ENCODE measurements around the gene AHCY.
"Not testable (repeated sequence)": the region's sequence is repeated elsewhere in the genome, so short reads cannot be mapped to it uniquely, and the experiment has no call there.

AHCY gene

GRCh38 chr20:34302723-34303533 is at the start of gene AHCY:
Gene AHCY, minus strand, starts transcription at chr20:34303355. Its CDS starts 85 bp downstream, at chr20:34303270.
- Mint-ChIP-seq H3K4me1 (peaks cover 25% of the 10 kb centered on the region), H3K9me3 (no peaks in the 10 kb centered on the region), H3K27me3 (peaks cover 8% of the 10 kb centered on the region), H3K36me3 (no peaks in the 10 kb centered on the region), H3K27ac (peak within 1 kb of the TSS; percentile 92), H3K4me3 (peak within 1 kb of the TSS; percentile 88)
- CTCF ChIA-PET: interaction anchor here (0.6 to 3.7 kb wide), 3 partner anchors 10 to 333 kb away, joined by 4 to 23 read pairs (median 11); no protein-coding TSS in a partner anchor
- DNase-seq: peak; percentile 97

GRCh38 chr20:34350095-34350494 is 46.9 kb upstream of the AHCY start:
- H3K9me3 Mint-ChIP-seq: no peaks in the 10 kb centered on the region
- CTCF ChIA-PET: no interaction called here
- H3K27me3 Mint-ChIP-seq: peaks cover 9% of the 10 kb centered on the region
- peaks cover 8% of the 10 kb centered on the region for H3K4me1 Mint-ChIP-seq
- H3K4me3 Mint-ChIP-seq: no peak overlapping the region
- DNase-seq: no peak
- H3K36me3 Mint-ChIP-seq: no peaks in the 10 kb centered on the region
- H3K27ac Mint-ChIP-seq: no peak overlapping the region

GRCh38 chr20:34347571-34347970 is 44.4 kb upstream of the AHCY start:
- CTCF ChIA-PET: no interaction called here
- Mint-ChIP-seq H3K4me1 (peaks cover 8% of the 10 kb centered on the region), H3K36me3 (no peaks in the 10 kb centered on the region), H3K27me3 (peaks cover 9% of the 10 kb centered on the region), H3K9me3 (no peaks in the 10 kb centered on the region), H3K4me3 (no peak overlapping the region), H3K27ac (no peak overlapping the region)
- DNase-seq: no peak

GRCh38 chr20:34346533-34346865 is 43.3 kb upstream of the AHCY start:
- DNase-seq, H3K4me1 Mint-ChIP-seq, CTCF ChIA-PET, H3K4me3 Mint-ChIP-seq, H3K36me3 Mint-ChIP-seq, H3K27ac Mint-ChIP-seq, H3K27me3 Mint-ChIP-seq, H3K9me3 Mint-ChIP-seq: not testable (repeated sequence)

- H3K4me3 Mint-ChIP-seq, DNase-seq, H3K36me3 Mint-ChIP-seq, H3K27ac Mint-ChIP-seq, H3K9me3 Mint-ChIP-seq, CTCF ChIA-PET, H3K4me1 Mint-ChIP-seq, H3K27me3 Mint-ChIP-seq: not testable (repeated sequence)
These were observed 42.8 kb upstream of the AHCY start for GRCh38 chr20:34345839-34346532.

GRCh38 chr20:34345402-34345736 is 42.2 kb upstream of the AHCY start:
- H3K36me3 Mint-ChIP-seq: no peaks in the 10 kb centered on the region
- H3K27ac Mint-ChIP-seq: no peak overlapping the region

GRCh38 chr20:34344238-34344637 is 41.1 kb upstream of the AHCY start:
- CTCF ChIA-PET: no interaction called here
- Mint-ChIP-seq H3K4me3 (no peak overlapping the region), H3K27me3 (peaks cover 7% of the 10 kb centered on the region), H3K27ac (no peak overlapping the region), H3K9me3 (no peaks in the 10 kb centered on the region), H3K36me3 (no peaks in the 10 kb centered on the region), H3K4me1 (no peaks in the 10 kb centered on the region)
- no peak for DNase-seq

More at GRCh38 chr20:34345402-34345736, 42.2 kb upstream of the AHCY start:
- Mint-ChIP-seq H3K4me3 (no peak overlapping the region), H3K4me1 (peaks cover 5% of the 10 kb centered on the region), H3K9me3 (no peaks in the 10 kb centered on the region), H3K27me3 (peaks cover 9% of the 10 kb centered on the region)
- CTCF ChIA-PET: no interaction called here
- no peak for DNase-seq

GRCh38 chr20:34343458-34344211 is 40.5 kb upstream of the AHCY start:
- H3K4me3 Mint-ChIP-seq: no peak overlapping the region
- CTCF ChIA-PET: interaction anchor here (0.6 kb wide), 1 partner anchor 101 kb away, joined by 4 read pairs; no protein-coding TSS in a partner anchor

GRCh38 chr20:34341199-34341598 is 38.0 kb upstream of the AHCY start:
- CTCF ChIA-PET: interaction anchor here (1.2 kb wide), 1 partner anchor 29 kb away, joined by 4 read pairs; no protein-coding TSS in a partner anchor

More at GRCh38 chr20:34343458-34344211, 40.5 kb upstream of the AHCY start:
- peaks cover 1% of the 10 kb centered on the region for H3K27me3 Mint-ChIP-seq
- H3K27ac Mint-ChIP-seq: no peak overlapping the region
- DNase-seq: no peak
- no peaks in the 10 kb centered on the region for H3K9me3 Mint-ChIP-seq
- H3K36me3 Mint-ChIP-seq: no peaks in the 10 kb centered on the region
- no peaks in the 10 kb centered on the region for H3K4me1 Mint-ChIP-seq

GRCh38 chr20:34340726-34341125 is 37.6 kb upstream of the AHCY start:
- H3K9me3 Mint-ChIP-seq, H3K27ac Mint-ChIP-seq, DNase-seq, H3K36me3 Mint-ChIP-seq, CTCF ChIA-PET, H3K27me3 Mint-ChIP-seq, H3K4me1 Mint-ChIP-seq, H3K4me3 Mint-ChIP-seq: not testable (repeated sequence)

More at GRCh38 chr20:34341199-34341598, 38.0 kb upstream of the AHCY start:
- DNase-seq, H3K4me1 Mint-ChIP-seq, H3K4me3 Mint-ChIP-seq, H3K36me3 Mint-ChIP-seq, H3K27ac Mint-ChIP-seq, H3K9me3 Mint-ChIP-seq, H3K27me3 Mint-ChIP-seq: not testable (repeated sequence)

- no peak for DNase-seq
- no peaks in the 10 kb centered on the region for H3K4me1 Mint-ChIP-seq
- no peak overlapping the region for H3K4me3 Mint-ChIP-seq
- peak overlapping the region; percentile 42 for H3K27ac Mint-ChIP-seq
- no peaks in the 10 kb centered on the region for H3K36me3 Mint-ChIP-seq
- no peaks in the 10 kb centered on the region for H3K9me3 Mint-ChIP-seq
- CTCF ChIA-PET: interaction anchor here (2.4 kb wide), 1 partner anchor 25 kb away, joined by 10 read pairs; no protein-coding TSS in a partner anchor
- peaks cover 4% of the 10 kb centered on the region for H3K27me3 Mint-ChIP-seq
These were observed 35.0 kb upstream of the AHCY start for GRCh38 chr20:34337982-34338726.

GRCh38 chr20:34337544-34337943 is 34.4 kb upstream of the AHCY start:
- H3K9me3 Mint-ChIP-seq: no peaks in the 10 kb centered on the region
- no peak overlapping the region for H3K4me3 Mint-ChIP-seq
- H3K4me1 Mint-ChIP-seq: no peaks in the 10 kb centered on the region
- peaks cover 4% of the 10 kb centered on the region for H3K27me3 Mint-ChIP-seq
- H3K36me3 Mint-ChIP-seq: no peaks in the 10 kb centered on the region
- H3K27ac Mint-ChIP-seq: no peak overlapping the region
- no peak for DNase-seq
- CTCF ChIA-PET: interaction anchor here (2.4 kb wide), 1 partner anchor 24 kb away, joined by 10 read pairs; no protein-coding TSS in a partner anchor

- peaks cover 8% of the 10 kb centered on the region for H3K27me3 Mint-ChIP-seq
- no peaks in the 10 kb centered on the region for H3K4me1 Mint-ChIP-seq
- no peak overlapping the region for H3K4me3 Mint-ChIP-seq
- no peaks in the 10 kb centered on the region for H3K9me3 Mint-ChIP-seq
- no peak for DNase-seq
- no peaks in the 10 kb centered on the region for H3K36me3 Mint-ChIP-seq
- CTCF ChIA-PET: no interaction called here
- H3K27ac Mint-ChIP-seq: no peak overlapping the region
These were observed 31.7 kb upstream of the AHCY start for GRCh38 chr20:34334654-34335407.
